Right renal cortex interstitium (tissue), 3 donors: ENCODE results near the gene TBL3. TPM values are rescaled to one million over a fixed set of nuclear protein-coding genes. Genes with fewer than 3 reads are reported as not detected.
"Not testable (repeated sequence)": the region's sequence is repeated elsewhere in the genome, so short reads cannot be mapped to it uniquely, and the experiment has no call there.

ENCODE experiments used
- DNase-seq, 3 donors: peaks; one replicate each; pipeline ENCODE4 v3.0.0-alpha.2; 2013; ENCODE audit warnings: low read depth in 3 of 3, low spot score in 2 of 3
- polyA plus RNA-seq, 3 donors: library from polyadenylated mRNA; unstranded; fragments of 120-200 nt; gene quantifications; one replicate each; pipeline ENCODE4 v1.2.1, GENCODE V29; 2013; ENCODE audit not compliant: insufficient read length in 3 of 3

TBL3 gene
- polyA plus RNA-seq, 3 donors, result 27.4 to 34.3 (median 32.0) TPM

DNA sequence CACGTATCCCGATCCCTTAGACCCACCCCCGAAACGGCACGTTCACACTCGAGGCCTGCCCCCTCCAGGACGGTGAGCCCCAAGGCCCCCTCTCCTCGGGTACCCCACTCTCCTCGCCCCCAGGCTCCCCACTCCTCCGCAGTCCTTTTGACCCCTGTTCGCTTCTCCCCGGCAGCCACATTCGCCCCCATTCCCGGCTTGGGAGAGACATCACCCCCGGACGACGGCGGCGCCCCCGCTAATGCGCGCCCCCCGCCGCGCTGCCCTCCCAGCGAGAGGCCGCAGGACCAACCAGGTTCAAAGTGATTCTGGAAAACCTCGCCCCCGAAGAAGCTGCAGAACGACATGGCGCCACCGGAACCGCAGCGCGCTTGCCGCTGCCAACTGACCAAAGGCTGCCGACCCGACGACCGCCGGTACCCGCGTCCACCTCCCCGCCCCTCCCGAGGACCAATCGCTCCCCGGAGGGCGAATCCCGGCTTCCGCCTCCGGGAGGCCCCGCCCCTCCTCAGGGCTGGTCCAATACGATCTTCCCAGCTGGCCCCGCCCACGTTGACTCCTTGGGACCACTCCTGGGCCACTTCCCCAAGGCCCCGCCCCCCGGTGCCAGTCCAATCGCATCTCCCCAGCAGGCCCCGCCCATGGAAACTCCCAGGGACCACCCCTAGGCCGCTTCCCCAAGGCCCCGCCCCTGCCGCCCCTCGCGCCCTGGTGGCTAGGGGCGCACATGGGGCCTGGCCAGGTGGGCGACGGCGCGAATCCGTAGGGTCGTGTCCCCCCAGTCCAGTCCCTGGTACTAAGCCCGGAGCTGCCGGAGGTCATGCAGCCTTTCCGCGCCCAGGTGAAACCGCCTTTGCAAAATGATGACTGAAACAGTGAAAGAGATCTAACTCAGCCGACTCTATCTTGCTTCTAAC lies 28.8 kb upstream of the TBL3 start, which contains the start of gene MSRB1:
MSRB1 (minus strand) TSS at position 390 of the 917 bp plus-strand sequence; CDS start at position 347, 43 bp downstream.
- DNase-seq, result peak; percentile 92 to 98 (median 98)

DNA sequence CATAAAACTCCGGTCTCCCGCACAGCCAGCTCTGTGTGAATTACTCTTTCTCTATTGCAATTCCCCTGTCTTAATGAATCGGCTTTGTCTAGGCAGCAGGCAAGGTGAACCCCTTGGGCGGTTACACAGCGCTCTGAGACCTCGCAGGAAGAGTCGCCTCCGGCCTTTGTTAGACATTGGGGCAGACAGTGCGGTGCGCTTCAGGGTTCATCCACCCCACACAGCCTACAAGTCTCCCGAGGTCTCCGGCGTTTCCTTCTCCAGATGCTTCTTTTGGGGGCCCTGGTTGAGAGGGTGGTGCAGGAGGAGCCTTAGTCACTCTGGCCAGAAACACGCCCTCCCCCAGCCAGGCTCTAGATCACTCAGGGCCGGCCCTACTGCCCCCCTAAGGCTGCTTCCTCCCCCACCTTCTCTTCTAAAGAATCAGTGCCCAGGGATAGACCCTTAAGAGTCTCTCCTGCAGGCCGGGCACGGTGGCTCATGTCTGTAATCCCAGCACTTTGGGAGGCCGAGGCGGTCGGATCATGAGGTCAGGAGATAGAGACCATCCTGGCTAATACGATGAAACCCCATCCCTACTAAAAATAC lies 27.1 kb upstream of the TBL3 start:
- no peak for DNase-seq

DNA sequence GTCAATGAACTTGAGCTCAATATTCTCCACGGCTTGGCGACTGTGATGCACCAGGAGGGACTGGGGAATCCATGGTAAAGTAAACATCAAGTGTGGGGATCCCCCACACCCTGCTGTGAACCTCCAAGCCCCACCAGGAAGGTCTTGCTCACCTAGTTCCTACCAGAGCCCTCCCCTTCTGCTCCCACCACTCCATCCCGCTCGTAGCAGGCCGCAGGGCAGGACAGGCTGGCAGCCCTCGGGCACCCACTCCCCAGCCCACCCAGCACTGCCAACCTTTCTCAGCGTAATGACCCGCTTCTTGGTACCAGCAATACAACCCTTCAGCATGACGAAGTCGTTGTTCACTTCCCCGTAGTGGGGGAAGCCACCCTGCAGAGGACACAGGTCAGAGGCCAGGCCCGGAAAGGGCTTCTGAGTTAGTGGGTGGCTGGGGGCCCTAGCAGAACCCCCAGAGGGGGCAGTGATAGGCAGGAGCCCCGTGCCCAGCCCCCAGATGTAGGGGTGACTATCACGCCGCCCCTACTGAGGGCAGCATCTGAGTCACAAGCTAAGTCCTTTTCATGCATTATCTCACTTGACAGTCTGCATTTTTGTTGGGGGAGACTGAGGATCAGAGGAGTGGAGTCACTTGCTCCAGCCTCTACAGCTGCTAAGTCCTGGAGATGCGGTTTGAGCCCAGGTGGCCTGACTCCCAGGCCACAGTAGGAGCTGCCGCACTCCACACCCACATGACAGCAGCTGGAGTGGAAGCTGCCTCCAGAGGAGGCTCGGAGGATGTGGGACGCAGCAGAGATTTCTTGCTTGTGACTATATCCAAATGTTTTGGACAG lies 26.1 kb upstream of the TBL3 start:
- no peak for DNase-seq

DNA sequence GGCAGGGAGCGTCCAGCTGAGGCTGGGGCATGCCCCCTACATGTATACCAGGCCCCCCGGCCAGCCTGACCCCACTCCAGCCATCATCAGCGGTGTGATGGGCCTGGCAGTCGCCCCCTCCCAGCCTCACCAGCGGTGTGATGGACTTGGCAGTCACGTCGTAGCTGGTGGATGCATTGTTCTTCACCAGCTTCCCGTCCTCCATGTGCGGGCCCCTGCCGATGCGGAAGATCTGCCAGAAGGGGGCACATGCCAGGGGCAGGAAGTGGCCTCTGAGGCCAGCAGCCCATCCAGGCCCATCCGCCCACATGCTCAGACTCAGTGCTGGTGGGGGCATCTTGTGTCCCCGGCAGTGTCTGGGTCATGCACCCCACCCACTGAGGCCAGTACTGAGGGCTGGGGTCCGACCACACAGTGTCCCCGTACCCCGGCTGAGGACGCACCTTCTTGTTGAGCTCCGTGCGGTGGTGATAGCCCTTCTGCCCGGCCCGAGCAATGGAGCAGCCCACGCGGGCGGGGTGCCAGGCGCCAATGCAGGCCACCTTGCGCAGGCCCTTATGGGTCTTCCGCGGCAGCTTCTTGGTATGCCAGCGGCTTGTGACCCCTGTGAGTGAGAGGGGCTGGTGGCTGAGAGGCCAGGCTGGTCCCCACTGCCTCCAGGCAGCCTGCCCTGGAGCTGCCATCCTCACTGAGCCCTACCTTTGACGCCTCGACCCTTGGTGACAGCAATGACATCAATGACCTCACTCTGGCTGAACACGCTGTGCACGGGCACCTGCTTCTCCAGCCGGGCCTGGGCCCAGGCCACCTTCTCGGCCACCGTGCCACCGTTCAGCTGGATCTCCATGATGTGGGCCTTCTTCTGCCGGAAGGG lies 25.1 kb upstream of the TBL3 start:
- DNase-seq, result no peak

DNA sequence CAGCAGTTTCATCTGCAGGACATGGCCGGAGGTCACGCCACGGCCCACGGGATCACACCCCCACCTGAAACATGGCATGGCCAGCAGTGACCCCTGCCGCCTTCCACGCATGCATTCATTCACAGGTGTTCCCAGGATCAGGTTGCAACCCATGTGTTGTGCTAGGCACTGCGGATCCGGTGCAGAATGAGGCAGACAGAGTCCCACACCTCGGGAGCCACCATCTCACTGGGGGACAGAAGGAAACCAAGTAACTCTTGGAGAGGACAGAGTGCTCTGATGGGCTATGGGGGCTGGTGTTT lies 24.5 kb upstream of the TBL3 start:
- DNase-seq, result no peak

DNA sequence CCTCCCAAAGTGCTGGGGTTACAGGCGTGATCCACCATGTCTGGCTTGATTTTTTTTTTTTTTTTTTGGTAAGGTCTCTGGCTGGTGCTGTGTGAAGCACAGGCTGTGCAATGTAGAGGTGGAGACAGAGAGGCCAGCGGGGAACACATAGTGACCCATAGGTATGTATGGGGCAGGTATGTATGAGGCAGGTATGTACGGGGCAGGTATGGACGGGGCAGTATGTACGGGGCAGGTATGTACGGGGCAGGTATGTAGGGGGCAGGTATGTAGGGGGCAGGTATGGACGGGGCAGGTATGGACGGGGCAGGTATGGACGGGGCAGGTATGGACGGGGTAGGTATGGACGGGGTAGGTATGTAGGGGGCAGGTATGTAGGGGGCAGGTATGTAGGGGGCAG lies 22.3 kb upstream of the TBL3 start:
- DNase-seq, result no peak

DNA sequence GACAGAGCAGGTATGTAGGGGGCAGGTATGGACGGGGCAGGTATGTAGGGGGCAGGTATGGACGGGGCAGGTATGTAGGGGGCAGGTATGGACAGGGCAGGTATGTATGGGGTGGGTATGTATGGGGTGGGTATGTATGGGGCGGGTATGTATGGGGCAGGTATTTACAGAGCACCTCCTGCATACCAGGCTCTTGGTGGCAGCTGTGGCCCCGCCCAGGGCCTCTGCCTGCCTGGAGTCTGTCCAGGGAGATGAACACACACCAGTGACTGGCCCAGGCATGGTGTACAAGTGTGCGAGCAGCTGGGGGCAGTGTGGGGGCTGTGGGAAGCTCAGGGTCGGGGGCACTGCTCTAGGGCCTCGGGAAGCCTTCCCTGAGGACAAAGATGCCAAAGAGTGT lies 21.8 kb upstream of the TBL3 start:
- DNase-seq, result no peak

DNA sequence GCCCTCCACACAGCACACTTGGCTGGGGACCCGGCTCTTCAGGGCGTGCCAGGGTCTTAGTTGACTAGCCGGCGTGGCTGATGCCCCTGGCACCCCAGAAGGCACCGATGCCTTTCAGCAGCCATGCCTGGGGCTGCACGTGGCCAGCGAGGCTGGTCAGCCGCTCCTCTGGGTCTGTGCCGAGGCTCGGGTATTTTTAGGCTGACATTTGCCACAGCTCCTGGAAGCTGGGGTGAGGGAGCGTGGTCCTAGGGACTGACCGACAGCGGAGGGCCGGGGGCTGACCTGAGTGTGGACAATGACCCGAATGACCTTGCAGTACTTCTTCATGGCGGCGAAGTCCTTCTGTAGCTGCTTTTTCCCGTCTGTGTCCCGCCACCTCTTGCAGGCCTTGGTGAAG lies 21.3 kb upstream of the TBL3 start:
- DNase-seq, result no peak

DNA sequence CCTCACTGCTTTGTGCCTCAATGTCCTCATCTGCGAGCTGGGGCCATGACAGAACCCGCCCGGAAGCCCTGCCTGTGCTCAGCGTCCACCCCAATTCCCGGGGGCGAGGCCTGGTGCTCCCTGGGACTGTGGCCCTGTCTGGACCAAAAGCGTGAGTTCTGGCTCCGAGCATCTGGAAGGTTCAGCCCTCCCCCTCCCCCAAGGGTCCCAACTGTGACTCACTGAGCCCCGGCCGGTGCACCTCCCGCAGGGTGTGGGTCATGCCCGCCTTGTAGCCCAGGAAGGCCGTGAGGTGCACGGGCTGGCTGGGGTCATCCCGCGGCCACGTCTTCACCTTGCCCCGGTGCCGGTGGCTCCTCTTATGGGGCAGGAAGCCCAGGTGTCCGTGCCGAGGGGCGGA lies 18.1 kb upstream of the TBL3 start:
- no peak for DNase-seq

DNA sequence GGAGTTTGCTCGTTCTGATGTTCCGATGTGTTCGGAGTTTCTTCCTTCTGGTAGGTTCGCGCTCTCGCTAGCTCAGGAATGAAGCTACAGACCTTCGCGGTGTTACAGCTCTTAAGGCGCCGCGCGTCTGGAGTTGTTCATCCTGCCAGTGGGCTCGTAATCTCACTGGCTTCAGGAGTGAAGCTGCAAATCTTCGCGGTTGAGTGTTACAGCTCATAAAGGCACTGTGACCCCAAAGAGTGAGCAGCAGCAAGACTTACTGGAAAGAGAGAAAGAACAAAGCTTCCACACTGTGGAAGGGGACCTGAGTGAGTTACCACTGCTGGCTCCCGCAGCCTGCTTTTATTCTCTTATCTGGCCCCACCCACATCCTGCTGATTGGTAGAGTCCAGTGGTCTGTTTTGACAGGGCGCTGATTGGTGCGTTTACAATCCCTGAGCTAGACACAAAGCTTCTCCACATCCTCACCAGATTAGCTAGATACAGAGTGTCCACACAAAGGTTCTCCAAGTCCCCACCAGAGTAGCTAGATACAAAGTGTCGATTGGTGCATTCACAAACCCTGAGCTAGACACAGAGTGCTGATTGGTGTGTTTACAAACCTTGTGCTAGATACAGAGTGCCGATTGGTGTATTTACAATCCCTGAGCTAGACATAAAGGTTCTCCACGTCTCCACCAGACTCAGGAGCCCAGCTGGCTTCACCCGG lies 14.3 kb upstream of the TBL3 start:
- not testable (repeated sequence) for DNase-seq

DNA sequence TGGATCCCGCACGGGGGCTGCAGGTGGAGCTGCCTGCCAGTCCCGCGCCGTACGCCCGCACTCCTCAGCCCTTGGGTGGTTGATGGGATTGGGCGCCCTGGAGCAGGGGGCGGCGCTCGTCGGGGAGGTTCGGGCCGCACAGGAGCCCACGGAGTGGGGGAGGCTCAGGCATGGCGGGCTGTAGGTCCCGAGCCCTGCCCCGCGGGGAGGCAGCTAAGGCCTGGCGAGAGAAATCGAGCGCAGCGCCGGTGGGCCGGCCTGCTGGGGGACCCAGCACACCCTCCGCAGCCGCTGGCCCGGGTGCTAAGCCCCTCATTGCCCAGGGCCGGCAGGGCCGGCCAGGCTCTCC lies 13.7 kb upstream of the TBL3 start:
- DNase-seq, result not testable (repeated sequence)

DNA sequence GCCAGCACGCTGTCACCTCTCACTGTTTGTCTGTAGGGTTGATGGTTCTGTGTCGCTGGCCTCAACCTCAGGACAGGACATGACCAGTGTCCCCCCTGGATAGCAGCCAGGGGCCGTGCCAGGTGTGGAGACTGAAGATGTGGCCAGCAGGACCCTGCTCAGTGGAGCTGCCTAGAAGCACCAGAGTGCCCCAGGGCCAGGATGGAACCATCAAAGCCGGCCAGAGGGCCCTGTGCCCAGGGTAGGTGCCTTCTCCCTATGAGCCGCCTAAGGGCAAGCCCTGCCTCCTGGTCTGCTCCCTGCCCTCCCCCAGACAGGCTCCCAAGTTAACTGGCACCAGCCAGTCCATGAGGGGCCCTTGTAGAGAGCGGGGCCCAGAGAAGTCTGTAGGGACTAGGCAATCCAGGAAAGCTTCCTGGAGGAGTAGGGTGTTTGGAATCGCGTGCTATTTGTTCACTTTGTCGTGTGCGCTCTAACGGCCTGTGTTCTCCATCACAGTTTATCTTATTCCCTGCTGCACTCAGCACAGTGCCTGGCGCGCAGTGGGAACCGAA lies 13.1 kb upstream of the TBL3 start:
- no peak for DNase-seq

DNA sequence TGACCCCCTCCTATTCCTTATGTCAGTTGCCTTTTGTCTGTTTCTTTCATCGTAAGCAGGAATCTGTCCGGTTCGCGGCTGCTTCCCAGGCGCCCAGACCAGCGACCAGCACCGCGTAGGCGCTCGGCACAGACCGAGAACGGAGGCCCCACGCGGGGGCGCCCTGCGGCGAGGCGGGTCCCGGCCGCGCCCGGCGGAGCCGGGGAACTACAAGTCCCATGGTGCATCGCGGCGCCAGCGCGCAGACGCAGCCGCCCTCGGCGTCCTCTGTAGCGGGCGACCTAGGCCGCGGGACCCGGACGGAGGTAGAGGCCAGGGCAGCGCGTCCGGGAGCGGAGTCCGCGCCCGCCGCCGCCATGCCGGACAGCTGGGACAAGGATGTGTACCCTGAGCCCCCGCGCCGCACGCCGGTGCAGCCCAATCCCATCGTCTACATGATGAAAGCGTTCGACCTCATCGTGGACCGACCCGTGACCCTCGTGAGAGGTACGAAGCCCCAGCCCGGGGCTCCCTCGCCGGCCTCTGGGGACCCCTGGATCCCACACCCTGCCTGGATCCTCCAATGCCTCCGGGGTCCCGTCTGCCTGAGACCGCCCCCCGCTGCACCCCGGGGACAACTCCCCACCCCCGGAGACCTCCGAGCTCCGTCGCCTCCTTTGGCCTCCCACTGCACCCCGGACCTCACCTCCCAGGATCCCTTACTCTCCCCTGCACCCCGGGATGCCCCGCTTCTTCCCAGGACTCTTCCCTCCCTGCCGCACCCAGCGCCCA lies 12.4 kb upstream of the TBL3 start, which contains the start of gene NDUFB10:
NDUFB10 (plus strand) TSS at position 270 of the 771 bp plus-strand sequence; CDS start at position 357, 87 bp downstream.
- peak; percentile 57 to 83 (median 69) for DNase-seq

DNA sequence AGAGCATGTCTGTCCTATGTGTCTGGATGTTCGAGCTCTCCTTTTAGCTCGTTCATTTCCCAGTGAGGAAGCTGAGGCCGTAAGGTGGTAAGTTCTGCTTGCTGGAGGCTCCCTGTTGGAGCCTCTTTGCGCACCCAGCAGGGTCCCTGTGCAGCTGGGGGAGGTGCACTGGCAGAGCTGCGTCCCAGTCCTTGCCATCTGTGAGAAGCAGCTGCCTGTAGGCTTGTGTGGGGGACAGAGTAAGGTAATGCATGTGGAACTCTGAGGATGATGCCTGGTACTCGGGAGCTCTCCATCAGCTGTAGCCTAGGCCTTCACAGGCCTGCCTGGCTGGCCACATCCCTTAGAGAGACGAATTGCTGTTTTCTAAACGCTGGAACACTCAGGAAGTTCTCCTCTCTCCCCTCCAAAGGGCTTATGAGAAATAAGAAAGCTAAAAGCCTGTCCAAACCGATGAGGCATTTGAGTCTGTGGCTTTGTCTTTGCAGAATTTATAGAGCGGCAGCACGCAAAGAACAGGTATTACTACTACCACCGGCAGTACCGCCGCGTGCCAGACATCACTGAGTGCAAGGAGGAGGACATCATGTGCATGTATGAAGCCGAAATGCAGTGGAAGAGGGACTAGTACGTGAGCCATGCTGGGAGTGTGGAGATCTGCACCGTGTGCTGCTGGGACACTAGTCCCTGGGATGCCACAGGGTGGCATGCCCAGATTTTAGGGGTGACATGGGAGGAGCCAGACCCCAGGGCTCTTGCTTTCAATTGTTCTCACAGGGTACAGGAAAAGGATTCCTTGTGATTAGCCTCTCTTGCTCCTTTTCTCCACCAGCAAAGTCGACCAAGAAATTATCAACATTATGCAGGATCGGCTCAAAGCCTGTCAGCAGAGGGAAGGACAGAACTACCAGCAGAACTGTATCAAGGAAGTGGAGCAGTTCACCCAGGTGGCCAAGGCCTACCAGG lies 10.9 kb upstream of the TBL3 start:
- no peak for DNase-seq

DNA sequence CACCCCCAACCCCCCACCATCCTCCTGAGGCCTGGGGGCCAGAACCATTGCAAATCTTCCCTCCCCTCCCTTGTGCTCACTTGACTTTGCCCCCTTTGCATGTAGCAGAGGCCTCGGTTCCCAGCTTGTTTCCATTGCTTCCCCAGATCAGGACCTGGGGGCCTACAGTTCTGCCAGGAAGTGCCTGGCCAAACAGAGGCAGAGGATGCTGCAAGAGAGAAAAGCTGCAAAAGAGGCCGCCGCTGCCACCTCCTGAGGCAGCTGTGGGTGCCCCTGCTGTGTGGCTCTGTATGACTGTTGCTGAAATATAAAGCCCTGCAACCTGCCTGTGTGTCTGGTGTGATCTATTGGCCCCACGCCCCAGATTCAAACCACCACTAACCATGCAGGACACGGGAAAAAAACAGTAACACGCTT lies 10.2 kb upstream of the TBL3 start:
- no peak for DNase-seq

DNA sequence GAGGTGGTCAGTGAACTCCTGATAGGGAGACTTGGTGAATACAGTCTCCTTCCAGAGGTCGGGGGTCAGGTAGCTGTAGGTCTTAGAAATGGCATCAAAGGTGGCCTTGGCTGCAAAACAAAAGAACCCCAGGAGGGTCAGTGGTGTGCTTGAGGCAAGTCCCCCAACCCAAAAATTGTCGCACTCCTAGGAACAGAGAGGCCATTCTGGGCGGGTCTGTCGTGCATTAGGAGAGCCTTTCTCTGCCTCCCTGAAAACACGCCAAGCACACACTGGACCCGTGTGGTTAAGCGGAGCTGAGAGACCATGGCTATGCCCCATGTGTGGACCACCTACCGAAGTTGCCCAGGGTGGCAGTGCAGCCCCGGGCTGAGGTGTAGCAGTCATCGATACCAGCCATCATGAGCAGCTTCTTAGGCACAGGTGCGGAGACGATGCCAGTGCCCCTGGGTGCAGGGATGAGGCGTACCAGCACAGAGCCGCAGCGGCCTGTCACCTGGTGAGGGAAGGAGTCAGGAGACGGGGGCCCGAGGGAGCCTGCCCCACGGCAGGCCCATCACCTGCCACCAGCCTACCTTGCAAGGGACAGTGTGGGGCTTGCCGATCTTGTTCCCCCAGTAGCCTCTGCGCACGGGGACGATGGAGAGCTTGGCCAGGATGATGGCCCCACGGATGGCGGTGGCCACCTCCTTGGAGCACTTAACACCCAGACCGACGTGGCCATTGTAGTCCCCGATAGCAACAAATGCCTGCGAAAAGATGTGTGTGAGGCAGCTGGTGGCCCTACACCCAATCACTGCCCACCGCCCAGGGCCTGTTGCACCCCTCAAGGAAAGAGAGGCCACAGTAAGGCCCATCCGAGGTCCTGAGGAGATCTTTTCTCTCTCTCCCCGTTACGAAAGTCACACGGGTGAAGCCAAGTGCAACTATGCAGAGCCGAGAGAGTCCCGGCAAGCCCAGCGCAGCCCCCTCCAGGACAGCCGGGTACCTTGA lies 9.4 kb upstream of the TBL3 start:
- DNase-seq, result not testable (repeated sequence)
